NCI-H526 treated with DMSO at 0.1 percent for 48 hours (cell line): Measurements from ENCODE around the gene GPAM.
"Not testable (repeated sequence)": the region's sequence is repeated elsewhere in the genome, so short reads cannot be mapped to it uniquely, and the experiment has no call there.

Source experiments
- DNase-seq: peaks from one replicate; lab custom pipeline; 2025; lab: John Stamatoyannopoulos, UW

The GPAM gene, protein sequence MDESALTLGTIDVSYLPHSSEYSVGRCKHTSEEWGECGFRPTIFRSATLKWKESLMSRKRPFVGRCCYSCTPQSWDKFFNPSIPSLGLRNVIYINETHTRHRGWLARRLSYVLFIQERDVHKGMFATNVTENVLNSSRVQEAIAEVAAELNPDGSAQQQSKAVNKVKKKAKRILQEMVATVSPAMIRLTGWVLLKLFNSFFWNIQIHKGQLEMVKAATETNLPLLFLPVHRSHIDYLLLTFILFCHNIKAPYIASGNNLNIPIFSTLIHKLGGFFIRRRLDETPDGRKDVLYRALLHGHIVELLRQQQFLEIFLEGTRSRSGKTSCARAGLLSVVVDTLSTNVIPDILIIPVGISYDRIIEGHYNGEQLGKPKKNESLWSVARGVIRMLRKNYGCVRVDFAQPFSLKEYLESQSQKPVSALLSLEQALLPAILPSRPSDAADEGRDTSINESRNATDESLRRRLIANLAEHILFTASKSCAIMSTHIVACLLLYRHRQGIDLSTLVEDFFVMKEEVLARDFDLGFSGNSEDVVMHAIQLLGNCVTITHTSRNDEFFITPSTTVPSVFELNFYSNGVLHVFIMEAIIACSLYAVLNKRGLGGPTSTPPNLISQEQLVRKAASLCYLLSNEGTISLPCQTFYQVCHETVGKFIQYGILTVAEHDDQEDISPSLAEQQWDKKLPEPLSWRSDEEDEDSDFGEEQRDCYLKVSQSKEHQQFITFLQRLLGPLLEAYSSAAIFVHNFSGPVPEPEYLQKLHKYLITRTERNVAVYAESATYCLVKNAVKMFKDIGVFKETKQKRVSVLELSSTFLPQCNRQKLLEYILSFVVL

DNA sequence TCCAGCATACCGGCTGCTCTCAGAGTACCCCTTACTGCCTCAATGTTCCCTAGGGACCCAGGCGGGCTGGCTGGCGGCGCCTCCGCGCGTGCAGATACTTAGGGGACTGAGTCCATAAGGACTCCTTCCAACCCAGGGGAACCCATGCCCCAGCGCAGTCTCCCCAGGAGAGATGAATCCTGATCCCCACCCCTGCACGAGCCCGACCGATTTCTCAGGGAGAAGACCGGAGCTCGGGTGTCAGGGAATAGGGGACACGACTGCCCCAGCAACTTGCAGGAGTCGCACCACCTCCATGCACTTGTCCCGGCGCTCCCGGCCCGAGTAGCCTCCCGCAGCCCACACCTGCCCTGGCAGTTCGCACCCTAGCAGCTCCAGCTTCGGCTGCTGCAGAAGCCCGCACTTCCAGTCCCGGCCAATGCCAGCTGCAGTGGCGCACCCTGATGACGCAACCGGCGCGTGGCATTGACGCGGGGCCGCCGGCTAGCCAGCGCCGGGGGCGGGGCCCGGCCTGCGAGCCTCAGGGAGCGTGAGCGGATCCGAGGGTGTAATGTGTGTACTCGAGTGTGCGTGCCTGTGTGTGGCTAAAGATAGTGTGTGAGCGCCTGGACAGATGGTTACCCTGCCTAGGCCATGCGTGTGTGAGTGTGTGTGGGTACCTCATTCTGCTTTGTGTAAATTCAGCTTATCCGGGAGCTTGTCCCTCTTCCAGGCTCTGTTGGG lies at the start of gene GPAM:
Gene GPAM (minus strand): TSS at position 437 of the 723 bp plus-strand sequence. CDS start 1,981 bp downstream, outside the sequence.
- DNase-seq: peak; percentile 45

DNA sequence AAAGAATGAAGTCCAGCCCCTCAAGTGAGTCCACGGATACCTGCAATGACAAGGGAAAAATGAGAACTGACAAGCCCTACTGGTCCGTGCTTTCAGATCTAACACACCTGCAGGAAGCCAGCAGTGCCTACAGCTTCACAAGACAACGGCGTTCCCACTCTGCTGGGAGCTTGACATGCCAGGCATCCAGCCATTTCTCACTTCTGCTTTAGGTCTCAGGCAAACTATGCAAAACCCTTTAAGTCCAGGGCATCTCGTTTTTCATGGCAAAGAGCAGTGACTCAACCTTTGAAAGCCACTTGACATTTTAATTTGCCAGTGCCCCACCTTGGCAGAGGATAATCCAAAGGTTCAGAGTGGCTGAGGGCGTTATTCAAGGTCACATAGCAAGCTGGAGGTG lies 49.1 kb upstream of the GPAM start:
- DNase-seq: no peak

DNA sequence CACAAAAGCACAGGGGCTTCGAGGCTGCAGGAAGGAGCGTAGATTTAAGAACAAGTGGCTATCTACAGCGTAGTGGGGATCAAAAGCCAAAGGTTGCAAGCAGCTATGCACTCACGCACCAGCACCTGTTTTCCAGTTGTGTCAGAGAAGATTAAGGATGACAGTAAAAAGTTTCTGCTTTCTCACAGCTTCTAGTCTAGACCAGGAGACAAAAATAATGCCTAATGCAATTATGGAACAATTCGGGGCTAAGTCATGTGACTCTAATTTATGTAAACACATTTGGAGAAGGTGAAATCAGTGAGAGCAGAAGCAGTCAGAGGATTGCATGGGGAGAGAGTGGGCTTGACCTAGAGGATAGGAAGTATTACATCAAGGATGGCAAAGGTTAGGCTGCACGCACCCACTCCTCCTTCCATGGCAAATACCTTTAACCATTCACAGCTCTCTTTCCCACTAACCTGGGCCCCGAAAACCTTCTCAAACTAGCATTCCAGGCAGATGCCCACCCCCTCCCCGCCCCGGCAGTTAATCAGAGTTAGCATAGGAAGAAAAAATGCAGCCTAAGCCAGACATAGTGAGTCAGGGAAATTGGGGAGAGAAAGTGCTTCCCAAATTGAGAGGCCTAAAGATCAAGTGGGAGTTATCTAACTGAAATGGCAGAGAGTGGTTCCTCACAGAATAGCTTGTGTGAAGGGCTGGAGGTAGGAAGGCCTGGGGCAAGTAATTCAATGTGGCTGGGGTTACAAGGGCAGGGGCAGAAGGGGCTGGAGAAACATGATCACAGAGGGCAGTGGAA lies 48.2 kb upstream of the GPAM start:
- no peak for DNase-seq

DNA sequence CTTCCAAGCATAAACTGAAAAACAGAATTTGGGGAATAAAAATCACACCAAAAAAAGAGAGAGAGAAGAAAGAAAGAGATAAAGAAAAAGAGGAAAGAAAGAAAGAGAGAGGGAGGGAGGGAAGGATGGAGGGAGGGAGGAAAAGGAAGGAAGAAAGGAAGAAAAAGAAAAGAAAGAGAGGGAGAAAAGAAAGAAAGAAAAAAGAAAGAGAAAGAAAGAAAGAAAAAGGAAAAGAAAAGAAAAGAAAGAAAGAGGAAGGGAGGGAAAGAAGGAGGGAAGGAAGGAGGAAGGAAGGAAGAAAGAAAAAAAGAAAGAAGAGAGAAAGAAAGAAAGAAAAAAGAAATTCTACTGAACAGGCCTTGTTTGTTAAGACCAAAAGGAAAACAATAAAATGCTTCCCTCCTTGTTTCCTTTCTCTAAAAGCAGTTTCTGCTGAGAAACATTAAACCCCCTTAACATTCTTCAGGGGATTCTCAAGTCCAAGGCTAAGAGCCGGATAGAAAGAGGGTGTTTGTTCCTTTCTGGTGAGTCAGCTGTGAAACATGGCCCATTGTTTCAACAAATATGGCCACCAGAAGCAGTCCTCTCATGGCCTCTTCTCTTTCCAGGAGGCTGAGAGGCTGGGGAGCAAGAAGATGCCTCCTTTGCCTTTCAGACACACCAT lies 46.9 kb upstream of the GPAM start:
- no peak for DNase-seq

DNA sequence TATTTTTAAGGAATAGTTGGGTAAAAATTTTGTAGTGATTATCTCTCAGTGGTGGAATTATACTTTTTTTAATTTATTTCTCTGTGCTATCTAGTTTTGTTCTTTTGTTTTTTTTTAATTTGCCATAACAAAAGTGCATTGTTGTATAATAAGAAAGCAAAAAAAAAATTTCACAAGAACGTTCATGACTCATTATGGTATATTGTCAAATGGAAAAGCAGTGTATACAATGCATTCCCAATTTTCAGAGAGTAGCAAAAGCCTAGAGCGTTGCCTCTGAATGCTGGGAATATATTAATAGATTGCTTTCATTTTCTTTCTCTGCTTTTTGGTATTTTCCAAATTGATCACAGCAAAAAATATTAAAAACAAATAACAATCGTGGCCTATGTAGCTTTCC lies 46.3 kb upstream of the GPAM start:
- DNase-seq: no peak

DNA sequence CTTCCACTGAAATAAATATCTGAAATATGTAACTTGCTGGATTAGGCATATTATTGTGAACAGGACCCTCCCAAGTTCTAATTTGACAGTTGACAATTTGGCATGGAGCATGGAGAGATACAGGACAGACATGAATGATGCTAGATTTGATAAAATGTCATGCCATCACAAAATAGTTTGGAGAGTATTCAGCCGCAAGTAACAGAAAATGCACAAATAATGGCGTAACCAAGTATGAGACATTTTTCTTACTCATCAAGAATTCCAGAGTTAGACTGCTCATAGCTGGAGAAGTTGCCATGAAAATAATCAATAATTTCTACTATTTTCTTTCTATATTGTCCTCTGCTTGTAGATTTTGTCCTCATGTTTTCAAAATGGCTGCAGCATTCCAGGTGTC lies 45.5 kb upstream of the GPAM start:
- no peak for DNase-seq

DNA sequence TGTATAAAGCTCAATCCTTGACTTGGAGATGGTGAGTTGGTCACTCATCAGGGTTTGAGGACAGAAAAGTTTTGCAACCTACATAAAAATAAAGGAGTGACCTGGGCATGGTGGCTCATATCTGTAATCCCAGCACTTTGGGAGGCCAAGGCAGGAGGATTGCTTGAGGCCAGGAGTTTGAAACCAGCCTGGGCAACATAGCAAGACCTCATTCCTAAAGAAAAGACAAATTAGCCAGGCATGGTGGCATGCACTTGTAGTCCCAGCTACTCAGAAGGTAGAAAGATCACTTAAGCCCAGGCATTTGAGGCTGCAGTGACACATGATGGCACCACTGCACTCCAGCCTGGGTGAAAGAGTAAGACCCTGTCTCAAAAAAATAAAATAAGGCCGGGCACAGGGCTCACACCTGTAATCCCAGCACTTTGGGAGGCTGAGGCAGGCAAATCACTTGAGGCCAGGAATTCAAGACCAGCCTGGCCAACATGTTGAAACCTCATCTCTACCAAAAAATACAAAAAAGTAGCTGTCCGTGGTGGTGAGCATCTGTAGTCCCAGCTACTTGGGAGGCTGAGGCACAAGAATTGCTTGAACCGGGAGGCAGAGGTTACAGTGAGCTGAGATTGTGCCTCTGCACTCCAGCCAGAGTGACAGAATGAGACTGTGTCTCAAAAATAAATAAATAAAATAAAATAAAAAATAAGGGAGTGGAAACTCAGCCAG lies 45.0 kb upstream of the GPAM start:
- not testable (repeated sequence) for DNase-seq

DNA sequence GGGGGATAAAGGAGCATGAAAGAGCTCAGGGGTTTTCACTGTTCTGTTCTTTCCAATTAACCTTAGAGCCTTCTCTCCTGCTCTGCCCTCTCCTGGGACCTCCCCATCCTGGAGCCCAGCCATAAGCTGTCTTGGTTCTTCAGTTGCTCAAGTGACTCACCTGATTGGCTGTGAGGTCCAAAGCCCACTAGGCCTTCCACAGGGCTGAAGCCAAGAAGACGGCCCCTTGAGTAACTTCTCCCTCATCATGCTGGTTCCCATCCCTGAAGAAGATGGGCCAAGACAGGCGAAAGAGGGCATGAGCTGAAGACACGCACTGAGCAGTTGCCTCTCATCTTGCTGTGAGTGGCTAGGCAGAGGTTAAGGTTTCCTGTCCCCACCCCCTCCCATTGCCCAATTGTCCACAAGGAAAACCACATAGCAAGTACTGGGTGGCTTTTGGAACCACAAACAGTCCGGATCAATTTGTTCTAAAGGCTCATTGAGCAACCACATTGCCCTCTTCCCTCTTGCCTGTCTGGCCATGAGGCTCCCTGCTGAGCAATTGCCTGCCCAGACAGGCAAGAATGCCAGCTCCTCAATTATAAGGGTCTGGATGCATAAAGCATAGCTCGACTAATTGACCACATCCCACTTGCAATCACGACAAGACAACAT lies 43.9 kb upstream of the GPAM start:
- no peak for DNase-seq

DNA sequence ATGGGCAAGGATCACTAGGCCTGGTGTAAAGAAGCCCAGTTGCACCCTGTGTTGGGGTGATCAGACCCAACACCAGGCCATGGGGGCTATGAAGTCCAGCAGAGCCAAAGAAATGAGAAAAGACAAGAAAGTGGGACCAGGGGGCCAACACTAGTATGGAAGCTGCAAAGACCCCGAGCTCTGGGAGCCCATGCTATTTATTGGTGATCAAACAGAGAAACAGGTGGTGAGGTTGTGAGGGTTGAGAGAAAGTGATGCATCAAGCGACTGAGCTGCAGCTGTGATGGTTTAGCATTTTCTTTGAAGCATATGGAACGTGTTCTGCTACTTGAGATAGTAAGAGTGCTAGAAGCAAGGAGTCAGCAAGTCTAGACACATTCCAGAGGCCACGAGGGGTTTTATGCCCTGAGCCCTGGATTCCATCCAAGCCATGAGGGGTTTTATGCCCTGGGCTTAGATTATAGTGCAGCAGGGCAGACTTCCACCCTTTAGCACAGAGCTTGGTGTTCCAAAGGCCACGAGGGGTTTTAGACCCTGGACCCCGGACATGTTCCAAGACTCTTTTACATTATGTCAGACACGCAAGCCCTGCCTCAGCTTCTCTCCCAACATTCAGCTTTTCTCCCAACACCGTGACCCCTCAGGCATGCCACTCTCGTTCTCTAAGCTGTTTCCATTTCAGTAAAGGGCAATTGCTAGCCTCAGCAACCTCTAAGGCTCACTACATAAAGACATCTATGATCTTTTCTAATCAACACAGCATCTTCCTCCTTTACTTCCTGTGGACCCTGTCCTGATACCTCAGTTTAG lies 43.1 kb upstream of the GPAM start:
- DNase-seq: no peak

DNA sequence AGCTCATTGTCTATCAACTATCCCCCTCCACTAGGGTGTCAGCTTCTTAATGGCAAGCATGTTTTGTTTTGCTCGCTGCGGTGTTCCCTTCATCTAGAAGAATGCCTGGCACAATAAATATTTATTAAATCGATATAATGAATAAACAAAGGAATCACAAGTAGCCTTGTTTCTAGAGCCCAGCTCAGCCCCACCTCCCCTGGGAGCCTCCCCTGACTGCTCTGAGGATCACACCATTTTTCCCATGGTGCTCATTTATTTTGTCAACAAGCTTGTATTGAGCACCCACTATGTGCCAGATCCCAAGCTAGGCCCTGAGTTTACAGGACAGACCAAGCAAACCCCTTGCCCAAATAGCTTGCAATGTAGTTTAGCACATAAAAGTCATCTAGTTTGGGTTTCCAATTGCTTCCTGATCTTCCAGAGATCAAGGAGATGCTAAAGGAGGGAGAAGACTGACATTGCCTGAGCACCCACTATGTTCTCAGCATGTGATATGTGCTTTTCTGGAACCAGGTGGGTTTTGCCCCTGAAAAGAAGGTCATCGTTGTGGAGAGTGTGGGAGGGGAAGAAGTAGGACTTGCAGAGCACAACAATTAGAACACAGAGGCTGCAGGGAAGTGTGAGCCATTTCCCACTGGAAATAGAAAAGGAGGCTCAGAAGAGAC lies 42.3 kb upstream of the GPAM start:
- no peak for DNase-seq

DNA sequence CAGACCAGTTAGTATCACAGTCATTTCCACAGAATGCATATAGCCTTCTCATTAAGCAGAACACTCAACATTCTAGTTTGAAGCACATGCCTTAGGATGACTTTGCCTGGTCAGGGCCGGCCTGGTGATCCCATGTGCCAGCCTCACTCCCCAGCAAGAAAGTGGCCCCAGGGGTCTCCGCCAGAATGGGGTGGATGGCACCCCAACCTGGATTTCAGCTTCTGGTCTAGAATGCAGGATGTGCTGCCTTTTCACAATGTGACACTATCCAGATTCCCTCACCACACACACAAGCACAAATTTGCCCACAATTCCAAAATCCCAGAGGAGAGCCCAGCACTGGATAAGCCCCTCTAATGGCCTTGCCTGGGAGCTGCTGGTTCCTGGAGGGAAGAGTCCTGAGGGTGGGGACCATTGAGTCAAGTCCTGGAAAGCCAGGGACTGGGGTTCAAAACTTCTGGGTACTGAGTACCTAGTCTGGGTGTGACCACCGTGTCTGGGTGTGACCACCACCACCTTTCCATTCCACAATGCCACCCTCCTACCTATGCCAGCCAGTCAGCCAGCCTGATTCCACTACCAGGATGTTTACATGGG lies 41.5 kb upstream of the GPAM start:
- no peak for DNase-seq

DNA sequence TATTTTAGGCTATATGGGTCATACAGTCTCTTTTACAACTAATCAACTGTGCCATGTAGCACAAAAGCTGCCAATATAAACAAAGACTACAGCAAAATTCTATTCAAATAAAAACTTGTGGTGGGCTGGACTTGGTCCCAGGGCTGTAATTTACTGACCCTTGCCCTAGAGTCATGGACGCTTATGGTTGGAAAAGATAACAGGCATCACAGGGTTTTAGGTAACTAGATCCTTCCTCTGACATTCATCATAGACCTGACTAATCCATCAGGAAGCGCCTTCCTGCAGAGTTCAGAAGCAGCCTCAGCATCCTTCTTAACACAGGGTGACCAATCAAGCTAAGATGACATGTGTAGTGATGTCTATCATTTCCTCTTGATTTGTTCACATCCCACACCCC lies 40.2 kb upstream of the GPAM start:
- DNase-seq: no peak

DNA sequence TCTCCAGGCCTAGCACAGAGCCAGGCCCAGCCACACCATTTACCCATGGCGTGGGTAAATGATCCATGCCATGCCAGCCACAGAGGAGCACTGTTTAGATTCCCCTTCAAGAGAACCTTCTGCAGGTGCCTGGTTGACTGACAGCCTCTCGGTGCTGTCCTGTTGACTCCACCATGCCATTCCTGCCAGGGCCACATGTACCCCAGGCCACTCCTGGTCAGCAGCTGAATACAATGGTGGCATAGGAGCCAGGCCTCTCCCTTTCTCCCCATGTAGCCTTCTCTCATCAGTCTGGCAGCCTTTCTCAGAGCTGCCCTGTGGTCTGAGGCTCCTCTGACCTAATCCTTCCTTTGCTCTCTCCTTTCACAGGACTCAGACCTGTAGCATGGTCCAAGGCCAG lies 39.2 kb upstream of the GPAM start:
- DNase-seq: no peak

DNA sequence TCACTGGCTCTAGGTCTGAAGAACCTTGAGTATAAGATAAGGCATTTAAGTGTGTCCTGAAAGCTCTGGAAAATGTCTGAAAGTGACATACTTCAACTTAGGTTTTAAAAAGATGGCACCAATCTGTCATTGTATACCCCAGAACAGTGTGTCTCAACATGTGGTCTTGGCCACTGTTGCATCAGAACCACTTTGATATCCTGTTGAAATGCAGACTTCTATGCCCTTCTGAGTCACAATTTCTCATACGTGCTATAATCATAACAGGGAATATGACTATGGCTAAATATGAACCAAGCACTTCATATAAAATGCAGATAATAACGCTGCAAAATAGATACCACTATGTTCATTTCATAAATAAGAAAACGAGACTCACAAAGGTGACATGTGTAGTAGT lies 38.0 kb upstream of the GPAM start:
- no peak for DNase-seq

DNA sequence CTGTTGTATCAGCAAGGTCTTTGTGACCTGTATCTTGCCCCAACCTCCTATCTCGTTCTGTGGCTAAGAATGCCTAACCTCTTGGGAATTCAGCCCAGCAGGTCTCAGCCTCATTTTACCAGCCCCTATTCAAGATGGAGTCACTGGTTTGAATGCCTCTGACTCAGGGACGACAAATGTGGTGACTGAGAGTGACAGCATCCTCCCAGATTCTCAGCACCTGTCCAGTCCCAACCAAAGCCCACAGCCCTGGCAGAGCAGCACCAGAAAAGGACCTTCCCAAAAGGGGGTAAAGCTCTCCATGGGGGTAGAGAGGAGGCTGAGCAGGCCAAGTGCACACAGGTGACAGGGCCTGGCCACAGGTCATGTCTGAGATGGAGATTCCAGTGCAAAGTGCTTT lies 35.4 kb upstream of the GPAM start:
- DNase-seq: no peak

DNA sequence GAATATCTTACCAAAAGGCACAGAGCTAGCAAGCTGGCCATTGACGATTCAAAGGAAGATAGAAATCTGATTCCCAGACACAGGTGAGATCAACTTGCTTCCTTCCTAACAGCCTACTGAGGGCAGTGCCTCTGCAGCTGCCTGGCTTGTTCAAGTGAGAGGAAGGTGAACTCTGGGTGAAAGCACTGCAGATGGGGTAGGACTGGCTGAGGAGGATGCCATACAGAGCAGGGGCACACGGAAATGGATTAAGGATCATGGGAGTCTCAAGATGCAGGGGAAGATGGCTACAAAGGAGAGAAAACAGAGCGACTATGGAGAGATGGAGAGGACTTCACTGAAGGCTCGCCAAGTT lies 34.4 kb upstream of the GPAM start:
- no peak for DNase-seq

DNA sequence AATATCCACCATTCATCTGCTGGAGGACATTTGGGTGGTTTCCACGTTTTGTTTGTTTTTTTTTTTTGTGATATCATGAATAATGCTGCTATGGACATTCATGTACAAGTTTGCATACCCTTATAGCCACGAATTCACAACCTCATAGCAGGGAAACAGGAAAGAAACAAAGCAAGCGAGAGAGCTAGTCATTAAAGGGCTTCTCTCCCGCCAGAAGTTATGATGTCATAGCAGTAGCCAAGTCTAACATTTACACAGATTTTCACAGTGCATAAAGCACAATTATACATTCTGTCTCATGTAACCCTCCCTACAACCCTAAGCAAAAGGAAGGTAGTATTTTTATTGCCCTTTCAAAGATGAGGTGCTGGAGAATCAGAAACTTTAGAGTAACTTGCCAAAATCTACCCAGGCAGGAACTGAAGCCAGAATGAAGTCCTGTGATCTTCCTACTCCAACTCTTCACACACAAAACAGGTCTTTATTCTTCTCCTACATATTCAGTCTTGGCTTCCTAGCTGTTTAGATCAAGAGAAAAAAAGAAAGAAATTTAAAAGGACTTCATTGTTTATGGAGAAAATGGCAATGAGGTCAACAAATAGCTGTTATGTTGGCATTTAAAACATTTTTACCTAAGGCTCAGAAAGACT lies 33.9 kb upstream of the GPAM start:
- no peak for DNase-seq

DNA sequence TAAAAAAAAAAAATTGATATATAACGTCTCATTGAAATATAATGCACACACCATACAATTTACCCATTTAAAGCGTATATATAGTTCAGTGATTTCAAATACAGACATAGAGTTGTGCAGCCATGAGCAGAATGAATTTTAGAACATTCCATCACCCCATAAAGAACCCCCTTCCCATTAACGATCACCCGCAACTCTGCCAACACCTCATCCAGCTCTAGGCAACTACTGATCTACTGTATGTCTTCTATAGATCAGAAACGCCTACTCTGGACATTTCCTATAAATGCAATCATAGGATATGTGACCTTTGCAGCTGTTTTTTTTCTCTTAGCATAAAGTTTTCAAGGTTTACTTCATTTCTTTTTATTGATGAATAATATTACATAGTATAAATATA lies 33.4 kb upstream of the GPAM start:
- no peak for DNase-seq
